ENCODE measurements around the gene ATP2B1.

DNA sequence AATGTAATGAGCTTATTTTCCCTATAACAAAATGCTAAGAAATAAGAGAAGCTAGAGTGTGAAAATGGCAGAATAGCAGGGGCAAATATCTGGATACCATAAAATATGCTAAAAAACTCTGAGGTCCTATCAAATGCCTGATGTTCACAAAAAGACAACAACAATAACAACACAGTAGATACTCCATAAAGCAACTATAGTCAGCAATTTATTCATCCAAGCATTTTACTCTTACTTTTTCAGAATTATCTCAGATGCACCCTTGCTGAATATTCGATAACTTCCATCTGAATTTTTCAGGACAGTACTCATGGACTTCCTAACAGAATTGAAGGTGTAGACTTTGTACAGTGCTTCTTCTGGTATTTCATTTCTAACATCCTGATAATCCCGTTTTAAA, 88.9 kb downstream of the ATP2B1 start:
- TF ChIP-seq ZNF143 (CRISPR knock-in tag; IDR thresholded peaks at IDR 0.05): no peak
- TF ChIP-seq, protein P1, sequence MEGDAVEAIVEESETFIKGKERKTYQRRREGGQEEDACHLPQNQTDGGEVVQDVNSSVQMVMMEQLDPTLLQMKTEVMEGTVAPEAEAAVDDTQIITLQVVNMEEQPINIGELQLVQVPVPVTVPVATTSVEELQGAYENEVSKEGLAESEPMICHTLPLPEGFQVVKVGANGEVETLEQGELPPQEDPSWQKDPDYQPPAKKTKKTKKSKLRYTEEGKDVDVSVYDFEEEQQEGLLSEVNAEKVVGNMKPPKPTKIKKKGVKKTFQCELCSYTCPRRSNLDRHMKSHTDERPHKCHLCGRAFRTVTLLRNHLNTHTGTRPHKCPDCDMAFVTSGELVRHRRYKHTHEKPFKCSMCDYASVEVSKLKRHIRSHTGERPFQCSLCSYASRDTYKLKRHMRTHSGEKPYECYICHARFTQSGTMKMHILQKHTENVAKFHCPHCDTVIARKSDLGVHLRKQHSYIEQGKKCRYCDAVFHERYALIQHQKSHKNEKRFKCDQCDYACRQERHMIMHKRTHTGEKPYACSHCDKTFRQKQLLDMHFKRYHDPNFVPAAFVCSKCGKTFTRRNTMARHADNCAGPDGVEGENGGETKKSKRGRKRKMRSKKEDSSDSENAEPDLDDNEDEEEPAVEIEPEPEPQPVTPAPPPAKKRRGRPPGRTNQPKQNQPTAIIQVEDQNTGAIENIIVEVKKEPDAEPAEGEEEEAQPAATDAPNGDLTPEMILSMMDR (CRISPR knock-in tag; IDR thresholded peaks at IDR 0.05): no peak
- no peak for TF ChIP-seq ARNTL (CRISPR knock-in tag; IDR thresholded peaks at IDR 0.05)
- TF ChIP-seq PTBP1 (IDR thresholded peaks at IDR 0.05; ENCODE audit: low read depth, low read length, poor library complexity, severe bottlenecking): no peak
- TF ChIP-seq, protein P2, sequence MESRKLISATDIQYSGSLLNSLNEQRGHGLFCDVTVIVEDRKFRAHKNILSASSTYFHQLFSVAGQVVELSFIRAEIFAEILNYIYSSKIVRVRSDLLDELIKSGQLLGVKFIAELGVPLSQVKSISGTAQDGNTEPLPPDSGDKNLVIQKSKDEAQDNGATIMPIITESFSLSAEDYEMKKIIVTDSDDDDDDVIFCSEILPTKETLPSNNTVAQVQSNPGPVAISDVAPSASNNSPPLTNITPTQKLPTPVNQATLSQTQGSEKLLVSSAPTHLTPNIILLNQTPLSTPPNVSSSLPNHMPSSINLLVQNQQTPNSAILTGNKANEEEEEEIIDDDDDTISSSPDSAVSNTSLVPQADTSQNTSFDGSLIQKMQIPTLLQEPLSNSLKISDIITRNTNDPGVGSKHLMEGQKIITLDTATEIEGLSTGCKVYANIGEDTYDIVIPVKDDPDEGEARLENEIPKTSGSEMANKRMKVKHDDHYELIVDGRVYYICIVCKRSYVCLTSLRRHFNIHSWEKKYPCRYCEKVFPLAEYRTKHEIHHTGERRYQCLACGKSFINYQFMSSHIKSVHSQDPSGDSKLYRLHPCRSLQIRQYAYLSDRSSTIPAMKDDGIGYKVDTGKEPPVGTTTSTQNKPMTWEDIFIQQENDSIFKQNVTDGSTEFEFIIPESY (CRISPR knock-in tag; IDR thresholded peaks at IDR 0.05): no peak
- TF ChIP-seq NPAS2 (CRISPR knock-in tag; IDR thresholded peaks at IDR 0.05; ENCODE audit: borderline replicate concordance): no peak
- no peak for TF ChIP-seq ZBTB20 (CRISPR knock-in tag; IDR thresholded peaks at IDR 0.05; ENCODE audit: borderline replicate concordance, low read depth)
